ENCODE measurements around the gene PAK5. TPM values are rescaled to one million over a fixed set of nuclear protein-coding genes. Genes with fewer than 3 reads are reported as not detected.

Gene PAK5
- total RNA-seq, 1 experiment from 2014 or later, result not detected

DNA sequence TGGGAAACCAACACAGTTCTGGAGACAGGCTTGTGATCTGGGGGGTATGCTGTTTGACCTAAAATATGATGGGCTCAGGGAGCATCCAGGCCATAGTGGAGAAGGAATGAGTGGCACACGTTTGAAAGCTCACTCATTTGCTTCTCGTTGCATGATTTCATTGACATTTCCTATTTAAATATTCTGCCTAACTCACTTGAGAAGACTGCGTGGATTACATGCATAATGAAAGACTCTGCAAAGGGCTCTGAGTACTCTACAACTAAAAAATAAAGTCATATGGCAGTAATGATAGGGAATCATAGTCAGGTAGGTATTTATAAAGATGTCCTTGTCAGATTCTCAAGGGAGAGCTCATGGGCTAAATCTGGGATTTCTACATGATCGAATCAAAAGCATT lies 206.6 kb downstream of the PAK5 start:
- no peaks in the 10 kb centered on the region for H3K27me3 ChIP-seq

DNA sequence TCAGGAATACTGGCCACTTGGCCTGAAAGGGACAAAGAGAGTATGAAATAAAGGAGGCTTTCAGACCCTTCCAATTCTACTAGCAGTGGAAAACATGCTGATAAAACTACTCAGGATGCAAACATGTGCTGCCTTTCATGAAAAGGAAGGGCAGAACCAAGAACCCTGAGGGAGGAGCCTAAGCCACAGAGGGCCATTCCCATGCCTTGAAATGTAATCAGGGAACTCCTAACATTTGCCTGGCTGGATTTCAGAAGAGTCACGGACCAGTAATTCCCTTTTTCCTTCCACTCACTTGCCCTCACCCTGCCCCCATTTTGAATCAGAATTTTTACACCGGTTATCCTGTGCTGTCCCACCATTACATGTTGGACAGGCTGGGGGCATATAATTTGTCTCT lies 208.3 kb downstream of the PAK5 start:
- no peaks in the 10 kb centered on the region for H3K27me3 ChIP-seq
- H3K9me3 ChIP-seq (replicated peaks), result no peaks in the 10 kb centered on the region
- no peak overlapping the region for H3K27ac ChIP-seq
- DNase-seq, result no peak
- H3K4me1 ChIP-seq, result no peaks in the 10 kb centered on the region
- H3K4me3 ChIP-seq, result no peak overlapping the region
- no peaks in the 10 kb centered on the region for H3K36me3 ChIP-seq

More for the DNA sequence above, 206.6 kb downstream of the PAK5 start:
- H3K36me3 ChIP-seq, result no peaks in the 10 kb centered on the region
- H3K4me1 ChIP-seq, result no peaks in the 10 kb centered on the region
- no peak for DNase-seq
- no peak overlapping the region for H3K27ac ChIP-seq
- no peaks in the 10 kb centered on the region for H3K9me3 ChIP-seq (replicated peaks)
- H3K4me3 ChIP-seq, result no peak overlapping the region

DNA sequence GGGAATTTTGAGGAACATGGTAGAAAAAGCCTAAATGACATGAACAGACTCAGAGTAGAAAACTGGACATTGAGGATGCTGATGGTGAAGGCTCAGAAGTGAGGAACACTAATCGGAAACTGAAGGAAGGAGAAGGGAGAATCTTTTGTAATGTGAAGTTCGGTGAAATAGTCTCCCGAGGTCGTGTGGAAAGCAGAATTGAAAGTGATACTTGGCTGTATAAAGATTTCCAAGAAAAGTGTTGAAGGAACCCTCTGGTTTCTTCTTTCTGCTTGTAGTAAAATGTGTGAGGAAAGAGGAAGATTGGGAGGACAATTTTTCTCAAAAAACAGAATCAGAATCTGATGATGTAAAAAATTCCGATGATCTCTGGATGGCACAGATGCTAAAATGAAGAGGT lies 209.0 kb downstream of the PAK5 start:
- Histone ChIP-seq H3K27me3 (no peaks in the 10 kb centered on the region), H3K36me3 (no peaks in the 10 kb centered on the region), H3K4me3 (no peak overlapping the region), H3K27ac (no peak overlapping the region), H3K4me1 (no peaks in the 10 kb centered on the region), H3K9me3 (replicated peaks) (no peaks in the 10 kb centered on the region)
- no peak for DNase-seq

DNA sequence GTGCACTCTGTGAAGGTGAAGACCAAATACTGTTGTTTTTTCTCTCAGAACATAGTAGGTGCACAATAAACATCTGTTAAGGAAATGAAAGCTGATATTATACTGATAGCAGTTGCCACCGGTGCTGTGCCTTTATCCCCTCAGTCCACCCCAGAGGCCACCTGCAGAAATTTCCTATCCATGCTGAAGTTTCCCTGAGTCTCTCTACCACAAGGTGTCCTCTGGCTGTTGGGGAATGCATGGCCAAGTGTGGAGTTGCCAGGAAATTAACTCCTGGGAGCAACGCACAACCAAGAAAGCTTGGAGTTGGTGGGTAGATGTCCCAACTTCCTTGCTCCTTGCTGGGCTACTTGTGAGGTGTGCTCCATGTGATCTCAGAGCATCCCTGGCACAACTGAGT lies 210.3 kb downstream of the PAK5 start:
- Histone ChIP-seq H3K9me3 (replicated peaks) (no peaks in the 10 kb centered on the region), H3K4me1 (no peaks in the 10 kb centered on the region), H3K27me3 (no peaks in the 10 kb centered on the region), H3K27ac (no peak overlapping the region), H3K36me3 (no peaks in the 10 kb centered on the region), H3K4me3 (no peak overlapping the region)
- no peak for DNase-seq

DNA sequence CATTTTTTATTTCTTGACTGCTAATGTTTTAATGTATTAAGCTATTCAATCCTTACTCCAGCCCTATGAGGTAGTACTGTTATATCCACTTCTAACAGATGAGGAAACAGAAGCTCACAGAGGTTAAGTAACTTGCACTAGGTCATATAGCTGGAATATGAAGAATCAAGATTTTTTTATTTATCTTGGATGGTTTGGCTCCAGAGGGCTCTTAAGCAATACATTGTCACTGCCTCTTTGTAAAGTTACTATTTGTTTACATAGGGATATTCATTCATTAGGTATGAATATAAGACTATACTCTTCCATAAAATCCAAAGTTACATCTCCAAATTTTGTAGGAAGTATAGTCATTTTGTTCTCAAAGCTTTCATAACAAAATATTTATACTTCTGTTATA lies 210.7 kb downstream of the PAK5 start:
- no peak for DNase-seq

DNA sequence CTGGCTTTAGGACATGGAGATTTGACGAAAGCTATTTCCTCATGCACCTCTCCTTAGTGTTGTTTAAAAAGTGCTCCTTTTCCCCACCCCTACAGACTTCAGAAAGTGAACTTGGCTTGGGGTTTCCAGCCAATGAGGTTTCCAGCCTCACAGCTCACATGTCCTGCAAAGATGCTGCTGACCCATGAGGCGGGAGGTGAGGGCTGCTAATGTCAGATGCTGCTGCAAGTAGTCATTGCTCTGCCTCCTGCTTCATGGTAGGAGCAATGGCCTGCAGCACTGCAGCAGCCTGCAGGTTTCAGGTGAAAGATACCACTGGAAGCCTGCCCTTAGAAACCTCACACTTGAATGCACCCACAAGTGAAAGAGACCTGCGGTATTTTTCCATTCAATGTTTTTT lies 211.7 kb downstream of the PAK5 start:
- Histone ChIP-seq H3K27ac (no peak overlapping the region), H3K36me3 (no peaks in the 10 kb centered on the region), H3K4me3 (no peak overlapping the region), H3K27me3 (no peaks in the 10 kb centered on the region), H3K9me3 (replicated peaks) (no peaks in the 10 kb centered on the region), H3K4me1 (no peaks in the 10 kb centered on the region)
- DNase-seq, result no peak

More for the DNA sequence above, 210.7 kb downstream of the PAK5 start:
- Histone ChIP-seq H3K27ac (no peak overlapping the region), H3K4me3 (no peak overlapping the region), H3K27me3 (no peaks in the 10 kb centered on the region), H3K36me3 (no peaks in the 10 kb centered on the region), H3K4me1 (no peaks in the 10 kb centered on the region), H3K9me3 (replicated peaks) (no peaks in the 10 kb centered on the region)

DNA sequence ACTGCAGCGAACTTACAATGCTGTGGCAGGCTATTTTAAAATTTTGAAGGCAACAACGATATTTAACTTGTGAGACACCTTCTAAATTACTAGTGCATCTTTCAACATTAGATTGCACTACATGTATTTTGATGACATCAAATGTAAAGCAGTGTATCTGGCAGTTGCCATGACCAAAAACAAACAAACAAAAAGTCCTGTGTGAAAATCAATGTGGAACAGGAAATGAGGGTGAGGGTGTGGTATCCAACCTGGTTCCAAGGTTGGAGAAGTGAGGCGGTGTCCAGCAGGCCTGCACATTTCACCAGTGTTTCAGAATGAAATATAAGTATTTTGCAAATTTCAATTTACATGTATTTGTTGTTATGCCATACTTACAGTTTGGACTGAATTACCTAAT lies 212.5 kb downstream of the PAK5 start:
- H3K4me1 ChIP-seq, result no peaks in the 10 kb centered on the region
- no peaks in the 10 kb centered on the region for H3K9me3 ChIP-seq (replicated peaks)
- H3K27me3 ChIP-seq, result no peaks in the 10 kb centered on the region
- H3K36me3 ChIP-seq, result no peaks in the 10 kb centered on the region
- H3K4me3 ChIP-seq, result no peak overlapping the region
- no peak overlapping the region for H3K27ac ChIP-seq
- no peak for DNase-seq

DNA sequence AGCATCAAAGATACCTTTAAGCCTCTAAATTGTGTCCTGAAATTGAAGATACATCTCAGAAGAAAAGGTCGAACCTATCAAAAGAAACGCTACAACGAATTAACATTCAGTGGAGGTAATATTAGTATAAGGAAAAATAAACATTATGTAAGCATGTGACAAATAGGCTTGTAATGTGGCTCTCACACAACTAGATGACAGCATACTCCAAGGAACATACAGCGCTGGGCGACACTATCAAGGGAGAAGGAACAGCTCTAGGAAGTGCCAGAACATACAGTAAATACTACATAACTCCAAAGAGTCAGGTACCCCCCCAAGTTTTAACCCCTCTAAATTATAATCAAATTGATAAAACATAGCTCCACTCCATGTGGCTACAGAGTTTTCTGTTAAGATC lies 220.9 kb downstream of the PAK5 start:
- H3K36me3 ChIP-seq, result no peaks in the 10 kb centered on the region
- DNase-seq, result peak; percentile 7 to 31

DNA sequence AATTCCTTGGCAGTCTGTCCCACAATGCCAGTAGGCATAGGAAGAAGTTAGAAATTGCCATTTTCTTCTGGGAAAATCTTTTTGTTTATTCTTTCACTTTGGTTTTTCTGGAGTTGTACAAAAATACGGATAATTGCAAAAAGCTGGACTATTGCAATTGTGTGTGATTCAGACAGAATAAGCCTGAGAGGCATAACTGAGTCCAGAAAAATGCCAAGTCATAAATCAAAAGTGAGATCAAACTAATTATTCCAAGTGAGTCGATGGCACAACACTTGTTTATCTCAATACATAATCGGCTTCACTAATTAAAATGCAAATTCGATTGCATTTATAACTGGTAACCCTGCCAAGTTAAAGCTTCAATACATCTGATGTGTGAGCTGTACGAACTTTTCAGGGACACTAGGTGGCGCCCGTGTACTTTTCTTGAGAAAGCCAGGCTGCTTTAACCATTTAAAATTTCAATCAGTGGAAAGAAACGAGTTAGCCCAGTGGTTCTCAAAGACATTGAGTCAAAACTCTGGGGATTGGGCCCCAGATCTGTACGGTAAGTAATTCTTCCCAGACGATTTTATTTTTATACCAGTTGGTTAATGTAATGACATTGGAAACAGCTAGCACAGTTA lies 221.9 kb downstream of the PAK5 start:
- peak; percentile 24 to 73 for DNase-seq
- Histone ChIP-seq H3K27ac (no peak overlapping the region), H3K4me1 (no peaks in the 10 kb centered on the region), H3K9me3 (replicated peaks) (no peaks in the 10 kb centered on the region), H3K27me3 (no peaks in the 10 kb centered on the region), H3K36me3 (no peaks in the 10 kb centered on the region), H3K4me3 (no peak overlapping the region)

More for the DNA sequence above, 220.9 kb downstream of the PAK5 start:
- H3K4me3 ChIP-seq, result no peak overlapping the region
- H3K4me1 ChIP-seq, result no peaks in the 10 kb centered on the region
- H3K27me3 ChIP-seq, result no peaks in the 10 kb centered on the region
- no peak overlapping the region for H3K27ac ChIP-seq
- no peaks in the 10 kb centered on the region for H3K9me3 ChIP-seq (replicated peaks)

DNA sequence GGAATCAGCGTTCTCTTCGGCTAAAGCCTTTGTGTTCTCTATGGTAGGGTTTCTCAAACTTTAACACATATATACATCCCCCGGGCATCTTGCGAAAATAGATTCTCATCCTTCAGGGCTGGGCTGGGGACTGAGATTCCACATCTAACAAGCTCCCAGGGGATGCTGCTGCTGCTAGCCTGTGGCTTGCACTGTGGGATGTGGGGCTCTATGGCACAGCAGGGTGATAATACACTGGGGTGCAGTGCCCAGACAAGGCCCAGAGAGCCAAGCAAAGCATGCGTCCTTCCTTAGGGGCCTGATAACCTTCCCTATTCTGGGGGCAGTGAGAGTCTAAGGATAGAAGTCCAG lies 222.4 kb downstream of the PAK5 start:
- H3K4me3 ChIP-seq, result no peak overlapping the region
- H3K9me3 ChIP-seq (replicated peaks), result no peaks in the 10 kb centered on the region
- no peaks in the 10 kb centered on the region for H3K27me3 ChIP-seq
- no peak for DNase-seq
- no peaks in the 10 kb centered on the region for H3K4me1 ChIP-seq
- H3K27ac ChIP-seq, result no peak overlapping the region
- no peaks in the 10 kb centered on the region for H3K36me3 ChIP-seq

DNA sequence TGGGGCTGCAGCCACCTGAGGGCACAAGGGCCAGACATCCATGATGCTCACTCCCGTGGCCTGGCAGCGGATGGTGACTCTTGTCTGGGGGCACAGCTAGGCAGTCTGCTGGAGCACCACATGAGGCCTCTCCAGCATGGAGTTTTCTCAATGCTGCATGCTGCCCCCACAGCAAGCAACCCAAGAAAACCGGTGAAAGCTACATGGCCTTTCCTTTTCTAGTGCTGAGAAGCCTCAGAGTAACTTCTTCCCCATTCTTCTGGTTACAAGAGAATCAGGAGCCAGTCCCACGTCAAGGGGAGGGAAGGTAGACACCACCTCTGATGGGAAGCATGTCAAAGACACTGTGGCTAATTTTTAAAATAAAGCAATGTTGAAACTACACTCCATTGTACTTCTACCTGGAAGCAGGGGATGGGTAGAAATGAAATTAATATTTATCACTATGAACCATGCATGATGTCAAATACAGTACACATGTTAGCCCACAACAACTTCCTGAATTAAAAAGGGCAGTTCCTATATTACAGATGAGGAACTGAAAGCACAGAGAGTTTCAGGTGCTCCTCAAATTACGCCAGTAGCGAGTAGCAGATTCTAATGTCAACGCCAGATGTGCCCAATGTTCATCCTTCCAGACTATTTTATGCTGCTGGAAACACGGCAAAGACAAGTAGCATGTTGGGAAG lies 223.0 kb downstream of the PAK5 start:
- H3K27ac ChIP-seq, result no peak overlapping the region
- H3K4me1 ChIP-seq, result no peaks in the 10 kb centered on the region
- H3K36me3 ChIP-seq, result no peaks in the 10 kb centered on the region
- no peak overlapping the region for H3K4me3 ChIP-seq
- no peaks in the 10 kb centered on the region for H3K9me3 ChIP-seq (replicated peaks)
- no peak for DNase-seq
- no peaks in the 10 kb centered on the region for H3K27me3 ChIP-seq

DNA sequence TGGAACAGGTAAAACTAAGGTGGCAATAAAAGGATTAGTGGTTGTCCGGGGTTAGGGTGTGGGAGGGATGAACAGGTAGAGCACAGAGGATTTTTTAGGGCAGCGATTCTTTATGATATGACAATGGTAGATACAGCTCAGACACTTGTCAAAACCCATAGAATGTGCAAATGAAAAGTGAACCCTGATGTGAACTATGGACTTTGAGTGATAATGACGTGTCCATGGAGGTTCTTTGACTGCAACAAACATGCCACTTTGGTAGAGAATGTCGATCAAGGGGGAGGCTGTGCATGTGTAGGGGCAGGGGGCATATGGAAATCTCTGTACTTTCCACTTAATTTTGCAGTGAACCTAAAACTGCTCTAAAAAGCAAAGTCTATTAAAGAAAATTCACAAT lies 223.8 kb downstream of the PAK5 start:
- no peak for DNase-seq

DNA sequence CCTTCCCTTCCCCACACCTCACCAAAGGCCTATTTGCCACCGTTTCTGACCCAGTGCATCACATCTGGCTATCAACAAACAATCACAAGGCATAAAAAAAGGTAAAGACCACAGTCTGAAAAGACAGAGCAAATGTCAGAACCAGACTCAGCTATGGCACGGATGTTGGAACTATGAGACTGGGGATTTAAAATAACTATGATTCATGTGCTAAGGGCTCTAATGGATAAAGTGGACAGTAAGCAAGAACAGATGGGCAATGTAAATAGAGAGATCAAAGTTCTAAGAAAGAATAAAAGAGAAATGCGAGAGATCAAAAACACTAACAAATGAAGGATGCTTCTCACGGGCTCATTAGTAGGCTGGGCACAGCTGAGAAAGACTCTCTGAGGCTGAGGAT lies 225.0 kb downstream of the PAK5 start:
- Histone ChIP-seq H3K36me3 (no peaks in the 10 kb centered on the region), H3K27ac (no peak overlapping the region), H3K4me3 (no peak overlapping the region), H3K9me3 (replicated peaks) (no peaks in the 10 kb centered on the region), H3K4me1 (no peaks in the 10 kb centered on the region), H3K27me3 (no peaks in the 10 kb centered on the region)
- DNase-seq, result no peak

More for the DNA sequence above, 223.8 kb downstream of the PAK5 start:
- Histone ChIP-seq H3K4me1 (no peaks in the 10 kb centered on the region), H3K27ac (no peak overlapping the region), H3K27me3 (no peaks in the 10 kb centered on the region), H3K9me3 (replicated peaks) (no peaks in the 10 kb centered on the region), H3K36me3 (no peaks in the 10 kb centered on the region), H3K4me3 (no peak overlapping the region)

DNA sequence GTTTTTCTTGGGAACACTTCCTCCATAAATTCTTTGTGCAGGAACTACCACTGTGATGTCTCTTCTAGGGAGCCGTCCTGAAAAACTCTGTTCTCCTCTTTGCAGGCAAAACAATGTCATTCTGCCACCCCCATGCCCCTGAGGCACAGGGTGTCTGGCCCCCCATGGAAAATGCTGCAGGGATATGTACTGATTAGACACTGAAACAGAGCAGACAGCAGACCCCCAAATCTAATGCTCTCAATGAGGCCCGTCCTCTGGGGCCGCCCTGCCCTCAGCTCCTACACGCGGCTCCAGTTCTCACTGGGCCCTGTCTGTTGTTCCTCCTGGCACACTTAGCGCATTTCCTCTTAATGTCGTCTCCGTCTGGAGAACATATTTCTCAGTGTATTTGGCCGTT lies 227.0 kb downstream of the PAK5 start:
- H3K27ac ChIP-seq, result no peak overlapping the region

DNA sequence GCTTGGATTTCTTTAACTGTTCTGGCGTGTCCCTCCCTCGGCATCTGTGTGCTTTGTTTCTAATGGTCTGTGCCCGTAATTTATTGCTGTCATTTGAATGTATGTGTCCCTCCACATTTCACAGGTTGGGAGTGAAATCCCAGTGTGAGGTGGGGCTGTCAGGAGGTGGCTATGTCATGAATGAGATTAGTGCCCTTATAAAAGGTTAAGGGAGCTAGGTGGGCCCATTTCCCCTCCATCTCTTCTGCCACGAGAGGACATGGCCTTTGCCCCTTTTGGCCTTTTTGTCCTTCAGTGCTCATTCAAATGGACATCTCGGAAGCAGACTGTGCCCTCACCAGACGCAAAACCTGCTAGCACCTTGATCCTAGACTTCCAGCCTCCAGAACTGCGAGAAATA lies 228.2 kb downstream of the PAK5 start:
- H3K9me3 ChIP-seq (replicated peaks), result no peaks in the 10 kb centered on the region
- H3K36me3 ChIP-seq, result no peaks in the 10 kb centered on the region
- no peak overlapping the region for H3K4me3 ChIP-seq
- H3K27ac ChIP-seq, result no peak overlapping the region
- DNase-seq, result no peak
- H3K27me3 ChIP-seq, result no peaks in the 10 kb centered on the region
- no peaks in the 10 kb centered on the region for H3K4me1 ChIP-seq

More for the DNA sequence above, 227.0 kb downstream of the PAK5 start:
- Histone ChIP-seq H3K36me3 (no peaks in the 10 kb centered on the region), H3K27me3 (no peaks in the 10 kb centered on the region), H3K4me3 (no peak overlapping the region), H3K4me1 (no peaks in the 10 kb centered on the region), H3K9me3 (replicated peaks) (no peaks in the 10 kb centered on the region)
- no peak for DNase-seq

DNA sequence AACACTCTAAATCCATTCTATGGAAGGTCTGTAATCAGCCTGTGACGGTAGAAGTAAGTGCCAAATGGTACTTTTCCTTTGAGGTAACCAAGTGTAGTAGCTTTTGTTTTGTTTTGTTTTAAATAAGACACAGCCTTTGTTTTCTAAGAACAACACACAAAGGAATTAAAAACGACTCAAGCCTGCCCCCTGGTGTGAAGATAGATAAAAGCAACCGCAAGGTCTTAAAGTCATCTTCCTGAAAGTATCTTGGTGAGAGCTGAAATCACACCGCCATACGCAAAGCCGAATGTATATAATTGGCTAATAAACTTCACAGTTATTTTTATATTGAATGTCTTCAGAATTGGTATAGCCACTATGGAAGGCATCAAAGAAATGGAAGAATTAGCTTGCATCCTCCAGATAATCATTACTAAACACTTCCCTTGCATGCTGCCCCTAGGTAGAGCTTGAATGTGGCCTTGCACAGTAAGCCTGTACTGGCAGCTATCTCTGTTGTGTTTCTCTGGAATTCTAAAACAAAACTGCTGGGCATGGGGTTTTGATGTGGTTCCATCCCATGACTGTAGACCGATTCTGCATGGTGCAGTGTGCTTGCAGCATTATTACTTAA lies 228.9 kb downstream of the PAK5 start:
- Histone ChIP-seq H3K27me3 (no peaks in the 10 kb centered on the region), H3K9me3 (replicated peaks) (no peaks in the 10 kb centered on the region), H3K36me3 (no peaks in the 10 kb centered on the region), H3K27ac (no peak overlapping the region), H3K4me1 (no peaks in the 10 kb centered on the region), H3K4me3 (no peak overlapping the region)
- DNase-seq, result peak; percentile 23 to 70

Measured in SJCRH30 (cell line).